CD14-positive monocyte (primary cell): ENCODE results near the gene BMPER. TPM values are rescaled to one million over a fixed set of nuclear protein-coding genes. Genes with fewer than 3 reads are reported as not detected.
A peak's percentile ranks its signal among the peaks of the same experiment; 100 is the strongest.

Experiments used
- DNase-seq, 3 donors: peaks; one replicate each; pipeline ENCODE4 v3.0.0-alpha.2; 2011 to 2022
- H2AFZ ChIP-seq: 2 replicates; pipeline ENCODE4 v1.6.0; 2012; ENCODE audit warnings: mild to moderate bottlenecking, low read depth, low read length, inconsistent platforms; ENCODE audit not compliant: insufficient read depth, poor library complexity, severe bottlenecking
- H3K27ac ChIP-seq, 2 donors: 1 replicate in 1 of 2; 2 replicates in 1 of 2; pipeline ENCODE4 v1.5.1; 2012 to 2013; ENCODE audit warnings: low read length in 2 of 2, control low read depth in 1 of 2, inconsistent platforms in 1 of 2, low read depth in 1 of 2, mild to moderate bottlenecking in 1 of 2
- H3K27me3 ChIP-seq, 2 donors: one replicate each; pipeline versions ENCODE4 v1.6.0 to v1.6.1; 2011 to 2013; ENCODE audit warnings: low read length in 2 of 2; ENCODE audit not compliant: control insufficient read depth in 2 of 2, insufficient read depth in 2 of 2
- H3K36me3 ChIP-seq, 2 donors: replicated peaks in 1 of 2; 1 replicate in 1 of 2; 2 replicates in 1 of 2; pipeline versions ENCODE4 v1.5.1 to v1.6.1; 2012 to 2013; ENCODE audit warnings: low read length in 2 of 2, control low read depth in 1 of 2, inconsistent platforms in 1 of 2, mild to moderate bottlenecking in 1 of 2; ENCODE audit not compliant: insufficient read depth in 2 of 2, control insufficient read depth in 1 of 2
- H3K4me1 ChIP-seq, 2 donors: 1 replicate in 1 of 2; 2 replicates in 1 of 2; pipeline versions ENCODE4 v1.5.1 to v1.6.1; 2012 to 2013; ENCODE audit warnings: low read length in 2 of 2, control low read depth in 1 of 2, inconsistent platforms in 1 of 2, mild to moderate bottlenecking in 1 of 2, moderate library complexity in 1 of 2; ENCODE audit not compliant: insufficient read depth in 2 of 2, control insufficient read depth in 1 of 2
- H3K4me2 ChIP-seq: replicated peaks from 2 replicates; pipeline ENCODE3; 2012; ENCODE audit warnings: low read length, moderate library complexity, mild to moderate bottlenecking; ENCODE audit not compliant: poor library complexity, severe bottlenecking; ENCODE audit errors: extremely low read depth
- H3K4me3 ChIP-seq, 3 experiments: fragments of 200-600 bp in 1 of 3; sonication (generic) in 1 of 3; replicated peaks in 1 of 3; 1 replicate in 2 of 3; 2 replicates in 1 of 3; pipeline ENCODE4 v1.5.1; 2011 to 2013; ENCODE audit warnings: low read length in 3 of 3, mild to moderate bottlenecking in 3 of 3, control low read depth in 2 of 3, low read depth in 2 of 3, inconsistent platforms in 1 of 3, moderate library complexity in 1 of 3
- H3K79me2 ChIP-seq: 2 replicates; pipeline ENCODE4 v1.6.0; 2012; ENCODE audit warnings: mild to moderate bottlenecking, control low read depth, inconsistent platforms, low read length, moderate library complexity; ENCODE audit not compliant: insufficient read depth
- H3K9ac ChIP-seq: 2 replicates; pipeline ENCODE4 v1.6.0; 2017; ENCODE audit warnings: low read length, mild to moderate bottlenecking; ENCODE audit not compliant: insufficient read depth, poor library complexity, severe bottlenecking
- H3K9me3 ChIP-seq, 2 donors: replicated peaks in 1 of 2; 1 replicate in 1 of 2; 2 replicates in 1 of 2; pipeline versions ENCODE4 v1.5.1 to v1.6.1; 2012 to 2013; ENCODE audit warnings: low read length in 2 of 2, control low read depth in 1 of 2; ENCODE audit not compliant: control insufficient read depth in 1 of 2, insufficient read depth in 1 of 2
- H4K20me1 ChIP-seq: 2 replicates; pipeline ENCODE4 v1.6.0; 2012; ENCODE audit warnings: mild to moderate bottlenecking, low read length, control low read depth, moderate library complexity; ENCODE audit not compliant: insufficient read depth
- H3K27ac Mint-ChIP-seq, 7 donors: one replicate each; pipeline ENCODE4 v1.8.0; 2020; ENCODE audit warnings: mild to moderate bottlenecking in 7 of 7, mixed read lengths in 7 of 7, moderate library complexity in 6 of 7, inconsistent platforms in 2 of 7
- H3K27me3 Mint-ChIP-seq, 3 donors: one replicate each; pipeline ENCODE4 v1.8.0; 2021 to 2022; ENCODE audit warnings: low read depth in 3 of 3, mild to moderate bottlenecking in 3 of 3, mixed read lengths in 3 of 3, moderate library complexity in 3 of 3, inconsistent platforms in 1 of 3
- H3K36me3 Mint-ChIP-seq, 2 donors: one replicate each; pipeline ENCODE4 v1.8.0; 2020; ENCODE audit warnings: mixed read lengths in 2 of 2, inconsistent platforms in 1 of 2, mild to moderate bottlenecking in 1 of 2
- H3K4me1 Mint-ChIP-seq: one replicate; pipeline ENCODE4 v1.8.0; 2020; ENCODE audit warnings: mild to moderate bottlenecking, mixed read lengths
- H3K4me3 Mint-ChIP-seq, 2 donors: one replicate each; pipeline ENCODE4 v1.8.0; 2020; ENCODE audit warnings: mild to moderate bottlenecking in 2 of 2, mixed read lengths in 2 of 2, moderate library complexity in 1 of 2
- H3K9me3 Mint-ChIP-seq, 7 donors: one replicate each; pipeline ENCODE4 v1.8.0; 2020 to 2022; ENCODE audit warnings: mixed read lengths in 7 of 7, mild to moderate bottlenecking in 6 of 7, moderate library complexity in 6 of 7, inconsistent platforms in 2 of 7
- WGBS: methylation state at CpG from one replicate; pipeline ENCODE4 v1.1.5; 2013; ENCODE audit warnings: missing lambda C conversion rate; ENCODE audit not compliant: insufficient coverage; 5-methylcytosine and 5-hydroxymethylcytosine counted together
- intact Hi-C, 2 donors: fragments of 100-400 bp; cut with micrococcal nuclease; formaldehyde crosslinking; loops; one replicate each; pipeline versions ENCODE4 v1.15.0 to v1.15.1; 2023
- polyA plus RNA-seq, 3 donors: library from polyadenylated mRNA; depleted of rRNA in 1 of 3; unstranded in 2 of 3; stranded (reverse) in 1 of 3; fragments of 300-500 nt in 2 of 3; fragments of >200 nt in 1 of 3; fragmentation: Illumina TruSeq in 2 of 3; gene quantifications; 1 replicate in 2 of 3; 2 replicates in 1 of 3; pipeline ENCODE4 v1.2.3, GENCODE V29; 2012 to 2021
- TF ChIP-seq, protein P1 (sequence below): fragments of 200-600 bp; IDR thresholded peaks from one replicate; pipeline ENCODE4 v1.8.0; 2022; ENCODE audit warnings: antibody characterized with exemption, mild to moderate bottlenecking

Gene BMPER
- polyA plus RNA-seq, 3 donors: not detected

DNA sequence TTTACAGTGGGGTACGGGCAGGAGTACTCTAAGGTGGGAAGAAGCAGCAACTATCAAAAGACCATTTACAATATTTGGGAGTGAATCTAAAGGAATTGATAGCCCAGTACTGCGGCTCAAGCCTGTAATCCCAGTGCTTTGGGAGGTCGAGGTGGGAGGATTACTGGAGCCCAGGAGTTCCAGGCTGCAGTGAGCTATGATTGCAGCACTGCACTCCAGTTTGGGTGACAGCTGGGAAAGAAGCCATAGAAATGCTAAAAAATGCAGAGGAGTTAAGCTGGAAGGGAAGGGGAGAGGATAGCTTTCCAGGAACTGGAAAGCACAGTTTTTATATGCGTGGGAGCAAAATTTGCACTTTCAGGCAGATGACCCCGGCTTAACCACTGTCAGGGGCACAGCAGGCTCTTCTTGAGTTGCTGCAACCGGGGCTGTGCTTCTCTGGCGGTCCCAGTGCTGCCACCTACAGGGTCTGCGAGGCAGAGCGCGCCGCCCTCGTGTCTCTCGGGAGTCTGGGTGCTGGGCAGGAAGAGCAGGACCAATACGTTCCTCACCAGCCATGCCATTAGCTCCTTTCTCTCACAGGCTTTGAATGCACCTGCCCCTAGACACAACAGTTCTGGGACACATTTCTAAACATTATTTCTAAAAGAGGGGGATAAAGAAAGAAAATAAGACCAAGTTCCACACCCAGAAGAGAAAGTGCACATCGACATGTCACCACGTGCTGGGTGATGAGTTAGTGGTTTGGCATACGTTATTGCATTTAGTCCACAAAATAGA, 10.1 kb upstream of the BMPER start:
- TF ChIP-seq, protein P1, sequence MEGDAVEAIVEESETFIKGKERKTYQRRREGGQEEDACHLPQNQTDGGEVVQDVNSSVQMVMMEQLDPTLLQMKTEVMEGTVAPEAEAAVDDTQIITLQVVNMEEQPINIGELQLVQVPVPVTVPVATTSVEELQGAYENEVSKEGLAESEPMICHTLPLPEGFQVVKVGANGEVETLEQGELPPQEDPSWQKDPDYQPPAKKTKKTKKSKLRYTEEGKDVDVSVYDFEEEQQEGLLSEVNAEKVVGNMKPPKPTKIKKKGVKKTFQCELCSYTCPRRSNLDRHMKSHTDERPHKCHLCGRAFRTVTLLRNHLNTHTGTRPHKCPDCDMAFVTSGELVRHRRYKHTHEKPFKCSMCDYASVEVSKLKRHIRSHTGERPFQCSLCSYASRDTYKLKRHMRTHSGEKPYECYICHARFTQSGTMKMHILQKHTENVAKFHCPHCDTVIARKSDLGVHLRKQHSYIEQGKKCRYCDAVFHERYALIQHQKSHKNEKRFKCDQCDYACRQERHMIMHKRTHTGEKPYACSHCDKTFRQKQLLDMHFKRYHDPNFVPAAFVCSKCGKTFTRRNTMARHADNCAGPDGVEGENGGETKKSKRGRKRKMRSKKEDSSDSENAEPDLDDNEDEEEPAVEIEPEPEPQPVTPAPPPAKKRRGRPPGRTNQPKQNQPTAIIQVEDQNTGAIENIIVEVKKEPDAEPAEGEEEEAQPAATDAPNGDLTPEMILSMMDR: peak; percentile 78
- H3K27me3 Mint-ChIP-seq: peaks cover 7 to 13% (median 7%) of the 10 kb centered on the region in 3 donors
- no peaks in the 10 kb centered on the region for H3K4me1 ChIP-seq
- peaks cover 3 to 7% of the 10 kb centered on the region in 2 donors for H3K27me3 ChIP-seq
- no peak overlapping the region for H2AFZ ChIP-seq
- 10% methylated on average over 12 of the region's 17 CpGs for WGBS
- H4K20me1 ChIP-seq: no peaks in the 10 kb centered on the region
- intact Hi-C loops: no loop called here
- H3K4me1 Mint-ChIP-seq: peaks cover 2% of the 10 kb centered on the region
- H3K9ac ChIP-seq: no peak overlapping the region
- H3K4me2 ChIP-seq: no peak overlapping the region
- DNase-seq: peak; percentile 4 to 39 (median 4)
- H3K27ac Mint-ChIP-seq: peak overlapping the region in 1 of 7 donors; percentile 18
- H3K4me3 Mint-ChIP-seq: peak overlapping the region in 1 of 2 donors; percentile 37
- H3K36me3 ChIP-seq: no peaks in the 10 kb centered on the region
- no peak overlapping the region for H3K4me3 ChIP-seq
- H3K9me3 ChIP-seq: no peaks in the 10 kb centered on the region
- H3K36me3 Mint-ChIP-seq: no peaks in the 10 kb centered on the region
- no peaks in the 10 kb centered on the region for H3K9me3 Mint-ChIP-seq
- H3K79me2 ChIP-seq: no peaks in the 10 kb centered on the region
- no peak overlapping the region for H3K27ac ChIP-seq

DNA sequence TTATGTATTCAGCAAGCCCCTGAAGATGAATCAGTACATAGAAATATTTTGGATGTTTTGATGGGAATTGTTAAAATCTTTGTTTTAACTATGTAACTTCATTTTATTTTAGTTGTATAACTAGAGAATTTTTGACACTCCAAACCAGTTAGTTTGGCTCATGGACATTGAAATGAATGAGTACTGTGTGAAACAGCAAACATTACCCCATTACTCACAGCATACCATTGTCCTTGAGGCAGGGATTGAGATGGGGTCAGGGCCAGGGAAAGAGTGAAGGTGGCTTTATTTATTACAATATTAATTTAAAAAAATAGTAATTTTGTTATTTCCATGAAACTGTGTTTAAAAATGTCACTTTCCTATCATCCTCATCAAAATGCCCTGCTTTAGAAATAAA, 4.8 kb upstream of the BMPER start:
- H4K20me1 ChIP-seq: no peaks in the 10 kb centered on the region
- no peak overlapping the region for H3K27ac ChIP-seq
- Mint-ChIP-seq H3K4me1 (peaks cover 8% of the 10 kb centered on the region), H3K4me3 (no peak overlapping the region), H3K36me3 (peaks cover 0 to 1% of the 10 kb centered on the region in 2 donors), H3K27ac (no peak overlapping the region), H3K27me3 (peaks cover 38 to 50% (median 49%) of the 10 kb centered on the region in 3 donors), H3K9me3 (peaks cover 0 to 5% (median 1%) of the 10 kb centered on the region in 7 donors)
- intact Hi-C loops: no loop called here
- no peak for DNase-seq
- peaks cover 0 to 4% of the 10 kb centered on the region in 2 donors for H3K9me3 ChIP-seq
- H3K9ac ChIP-seq: no peak overlapping the region
- peaks cover 0 to 13% of the 10 kb centered on the region in 2 donors for H3K4me1 ChIP-seq
- H2AFZ ChIP-seq: no peak overlapping the region
- H3K4me2 ChIP-seq: no peak overlapping the region
- H3K36me3 ChIP-seq: no peaks in the 10 kb centered on the region
- no peak overlapping the region for H3K4me3 ChIP-seq
- no peaks in the 10 kb centered on the region for H3K79me2 ChIP-seq
- TF ChIP-seq, protein P1: no peak
- peaks cover 37 to 43% of the 10 kb centered on the region in 2 donors for H3K27me3 ChIP-seq
